Measurements from ENCODE around the gene KCNJ6. TPM values are rescaled to one million over a fixed set of nuclear protein-coding genes. Genes with fewer than 3 reads are reported as not detected.

Gene KCNJ6
- total and polyA plus RNA-seq, 2 of the 8 experiments (the other 6 are each of a cell fraction or from before 2014, with no cell fraction given): 0.51 to 1.2 TPM

DNA sequence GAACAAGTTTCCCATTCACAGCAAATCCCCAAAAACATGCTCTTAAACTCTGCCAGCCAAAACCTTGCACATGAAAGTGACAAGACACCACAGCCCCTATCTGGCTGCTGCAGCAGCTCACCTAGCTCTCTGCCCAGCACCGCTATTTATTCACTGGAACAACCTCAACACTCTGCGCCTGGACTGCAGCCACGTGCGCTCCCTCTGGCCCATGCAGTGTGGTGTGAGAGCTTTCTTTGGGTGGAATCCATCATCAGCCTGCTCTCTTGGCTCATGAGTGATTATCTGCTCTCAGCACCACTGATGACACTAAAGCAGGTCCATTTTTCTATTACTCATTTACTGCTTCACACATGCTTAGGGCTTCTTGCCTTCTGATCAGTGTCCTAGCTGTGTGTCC is 11.4 kb downstream of the KCNJ6 start:
- 81% methylated on average over 4 of the region's 4 CpGs; no CpG with 5 or more reads in 1 of the 2 experiments for WGBS, 2 experiments (ENCODE audit: extremely low coverage in 1 of 2, insufficient coverage in 1 of 2, insufficient read length in 1 of 2, insufficient replicate concordance in 2 of 2, low coverage in 1 of 2, low lambda C conversion rate in 2 of 2, missing lambda C conversion rate in 1 of 2)
- H2BK5ac ChIP-seq (ENCODE audit: low read depth, low read length): no peak overlapping the region
- H3K23me2 ChIP-seq (ENCODE audit: low read depth, low read length): no peaks in the 10 kb centered on the region
- no peaks in the 10 kb centered on the region; the same call in 1 of the 2 replicates for H3K79me1 ChIP-seq (ENCODE audit: low read depth, low read length)
- no peak overlapping the region for H3K56ac ChIP-seq (replicated peaks; ENCODE audit: insufficient read length, low read depth, low read length)
- no peak overlapping the region for H2BK120ac ChIP-seq (replicated peaks; ENCODE audit: low read depth, low read length)
- H4K8ac ChIP-seq (ENCODE audit: extremely low read depth, insufficient read depth, low read length): no peak overlapping the region
- no peak overlapping the region for H3K9ac ChIP-seq (replicated peaks in 1 of 4; ENCODE audit: extremely low read depth in 1 of 4, low read depth in 3 of 4, low read length in 3 of 4)
- no peak overlapping the region for H3K4me3 ChIP-seq (ENCODE audit: extremely low read depth in 1 of 4, insufficient read depth in 2 of 4, low read depth in 3 of 4, low read length in 4 of 4)
- H2BK12ac ChIP-seq (ENCODE audit: low read depth, low read length): no peak overlapping the region
- no peaks in the 10 kb centered on the region for H3K36me3 ChIP-seq (ENCODE audit: control insufficient read depth in 2 of 4, insufficient read depth in 4 of 4, low read length in 3 of 4)
- H3K18ac ChIP-seq (ENCODE audit: extremely low read depth, low read length): no peak overlapping the region
- no peak overlapping the region for H2AFZ ChIP-seq (ENCODE audit: low read length)
- no peak overlapping the region for H3K14ac ChIP-seq (ENCODE audit: insufficient read length)
- ChIA-PET CTCF (ENCODE audit: partially characterized antibody) (interaction anchor here (0.9 kb wide), 1 partner anchor 147 kb away, joined by 3 read pairs; no protein-coding TSS in a partner anchor), POLR2A (ENCODE audit: partially characterized antibody) (no interaction called here)
- no peaks in the 10 kb centered on the region; a peak in 1 of 7 replicates for H3K4me1 ChIP-seq (replicated peaks in 1 of 4; ENCODE audit: control insufficient read depth in 3 of 4, insufficient read depth in 4 of 4, low read length in 3 of 4)
- H2AK5ac ChIP-seq (ENCODE audit: low read depth, low read length): no peak overlapping the region
- H3K27ac ChIP-seq (ENCODE audit: low read depth, low read length): no peak overlapping the region
- no peaks in the 10 kb centered on the region for H3K79me2 ChIP-seq (ENCODE audit: control insufficient read depth in 1 of 2, insufficient read depth in 2 of 2, low read length in 2 of 2)
- no peaks in the 10 kb centered on the region for H3K27me3 ChIP-seq (replicated peaks in 1 of 4; ENCODE audit: control insufficient read depth in 3 of 4, extremely low read depth in 1 of 4, insufficient read depth in 3 of 4, low read length in 3 of 4)
- TF ChIP-seq TAF7 (optimal IDR thresholded peaks at IDR 0.05; ENCODE audit: borderline replicate concordance, low read depth, low read length) (no peak), CREB1 (IDR thresholded peaks at IDR 0.05) (no peak), HDAC6 (IDR thresholded peaks at IDR 0.05; ENCODE audit: low read depth, low read length) (no peak), FOSL1 (IDR thresholded peaks at IDR 0.05; ENCODE audit: insufficient read depth, low read depth, low read length) (no peak), KDM4A (IDR thresholded peaks at IDR 0.05; ENCODE audit: low read depth, low read length, severe bottlenecking) (no peak), RAD21 (IDR thresholded peaks at IDR 0.05 in 1 of 2, conservative IDR thresholded peaks at IDR 0.05 in 1 of 2; ENCODE audit: low read depth in 2 of 2, low read length in 2 of 2) (no peak), RFX5 (IDR thresholded peaks at IDR 0.05; ENCODE audit: borderline replicate concordance, low read depth, low read length) (no peak), EP300 (IDR thresholded peaks at IDR 0.05; ENCODE audit: borderline replicate concordance in 1 of 2, low read depth in 2 of 2, low read length in 2 of 2) (no peak)
- H2BK15ac ChIP-seq (ENCODE audit: low read length): no peak overlapping the region
- no peak overlapping the region for H3K23ac ChIP-seq (ENCODE audit: insufficient read length)
- FAIRE-seq (no peak), DNase-seq (ENCODE audit: low read depth in 1 of 2, low spot score in 2 of 2) (no peak)
- no peak overlapping the region for H3K4me2 ChIP-seq (ENCODE audit: insufficient read depth in 1 of 2, low read depth in 2 of 2, low read length in 2 of 2)
- no peak overlapping the region for H4K91ac ChIP-seq (replicated peaks; ENCODE audit: insufficient read length, low read length)
- no peak overlapping the region for H4K5ac ChIP-seq (ENCODE audit: insufficient read length, low read depth, low read length)
- no peaks in the 10 kb centered on the region for H3K9me3 ChIP-seq (ENCODE audit: insufficient read depth in 2 of 2, low read depth in 1 of 2, low read length in 1 of 2)
- H4K20me1 ChIP-seq (replicated peaks in 1 of 2; ENCODE audit: control insufficient read depth in 1 of 2, insufficient read depth in 2 of 2, low read length in 2 of 2): no peaks in the 10 kb centered on the region
- no peak overlapping the region for H2BK20ac ChIP-seq (ENCODE audit: low read length)
- no peak overlapping the region for H3K4ac ChIP-seq (replicated peaks; ENCODE audit: insufficient read length, low read depth, low read length)
